ENCODE results near the gene RNF31.

Gene RNF31

DNA sequence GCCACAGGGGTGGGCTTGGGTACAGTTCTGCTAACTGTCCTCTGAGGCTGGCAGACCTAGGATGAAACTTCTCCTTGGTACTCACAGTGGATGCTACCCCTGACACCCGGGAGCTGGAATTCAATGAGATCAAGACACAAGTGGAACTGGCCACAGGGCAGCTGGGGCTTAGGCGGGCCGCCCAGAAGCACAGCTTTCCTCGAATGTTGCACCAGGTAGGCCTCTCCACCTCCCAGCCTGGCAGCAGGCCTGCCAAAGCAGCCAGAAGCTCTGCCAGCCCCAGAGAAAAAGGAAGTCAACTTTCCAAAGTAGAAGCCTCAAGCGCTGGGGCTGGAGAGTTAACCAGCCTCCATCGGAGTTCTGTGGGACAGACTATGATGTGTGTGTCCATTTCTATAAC is 30.1 kb upstream of the RNF31 start:
- no peak for DNase-seq

DNA sequence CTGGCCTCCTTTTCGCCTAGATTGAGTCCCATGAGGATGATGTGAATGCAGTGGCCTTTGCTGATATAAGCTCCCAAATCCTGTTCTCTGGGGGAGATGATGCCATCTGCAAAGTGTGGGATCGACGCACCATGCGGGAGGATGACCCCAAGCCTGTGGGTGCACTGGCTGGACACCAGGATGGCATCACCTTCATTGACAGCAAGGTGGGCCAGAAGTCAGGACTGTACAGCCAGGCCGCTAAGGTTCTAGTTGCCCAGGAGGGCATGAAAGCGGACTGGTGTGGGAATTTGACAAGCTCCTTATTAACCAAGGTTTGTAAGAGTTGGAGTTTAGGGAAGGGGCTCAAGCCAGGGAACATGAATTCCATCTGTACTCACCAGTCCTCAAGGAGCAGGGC is 27.6 kb upstream of the RNF31 start:
- no peak for DNase-seq

DNA sequence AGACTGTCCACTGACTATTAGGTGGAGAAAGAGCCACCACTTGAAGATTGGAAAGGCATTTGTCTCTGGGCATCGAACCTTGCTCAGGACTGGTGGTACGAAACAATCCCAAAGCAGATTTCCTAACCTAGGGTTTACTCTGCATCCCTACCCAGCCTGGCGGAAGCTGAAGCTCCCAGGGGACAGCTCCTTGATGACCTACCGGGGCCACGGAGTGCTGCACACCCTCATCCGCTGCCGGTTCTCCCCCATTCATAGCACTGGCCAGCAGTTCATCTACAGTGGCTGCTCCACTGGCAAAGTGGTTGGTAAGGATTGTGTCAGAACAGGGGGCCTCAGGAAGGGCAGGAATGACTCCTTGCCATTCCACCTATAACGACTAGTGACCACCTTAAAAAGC is 26.1 kb upstream of the RNF31 start:
- no peak for DNase-seq

GRCh38 chr14:24122416-24122815 is 24.9 kb upstream of the RNF31 start:
- DNase-seq: no peak

- DNase-seq: no peak
Measured at GRCh38 chr14:24122898-24123297, 24.4 kb upstream of the RNF31 start.

DNA sequence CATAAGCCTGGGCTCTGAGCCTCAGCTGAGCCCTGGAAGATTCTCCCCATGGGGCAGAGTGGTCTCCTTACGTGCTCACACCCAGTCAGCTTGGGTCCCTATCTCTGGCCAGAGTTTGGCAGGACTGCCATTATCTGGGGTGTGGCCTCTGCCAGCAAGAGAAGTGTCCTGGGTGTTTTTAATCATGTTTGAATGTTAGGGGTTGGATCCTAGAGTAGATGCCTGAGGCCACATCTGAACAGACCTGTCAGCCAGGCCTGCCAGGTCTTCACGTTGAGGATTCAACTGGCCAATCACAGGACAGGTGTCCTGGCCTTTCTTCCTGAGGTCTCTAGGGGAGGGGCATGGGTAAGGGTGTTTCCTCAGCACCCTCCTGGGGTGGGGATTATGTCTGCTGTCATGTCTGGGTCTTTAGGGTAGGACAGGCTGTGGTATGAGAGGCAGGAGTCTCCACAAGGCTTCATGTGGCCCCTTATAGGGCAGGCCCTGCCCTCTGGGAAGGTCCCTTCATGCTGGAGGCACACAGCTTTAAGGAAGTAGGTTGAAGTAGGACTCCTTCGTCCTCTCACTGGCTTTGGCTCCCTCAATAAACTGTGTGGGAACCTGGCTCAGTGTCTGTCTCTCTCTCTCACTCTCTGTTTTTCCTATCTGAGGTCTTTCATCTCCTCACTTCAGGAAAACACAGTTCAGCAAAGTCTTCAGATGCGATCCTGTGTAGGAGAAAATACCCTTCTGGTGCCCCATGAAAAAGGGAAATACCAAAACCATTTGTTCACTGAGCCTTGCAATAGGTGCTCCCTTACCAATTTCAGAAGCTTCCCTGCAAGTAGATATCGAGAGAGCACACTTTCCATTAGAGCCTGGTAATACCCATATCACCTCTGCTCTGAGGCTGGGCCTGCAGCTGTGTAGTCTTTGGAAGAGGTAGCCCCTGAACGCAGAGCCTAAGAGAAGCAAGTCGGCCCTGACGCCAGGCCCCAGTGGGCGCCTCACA is 23.6 kb upstream of the RNF31 start:
- no peak for DNase-seq

GRCh38 chr14:24126939-24127338 is 20.4 kb upstream of the RNF31 start:
- no peak for DNase-seq

GRCh38 chr14:24127673-24128072 is 19.6 kb upstream of the RNF31 start:
- no peak for DNase-seq

GRCh38 chr14:24129410-24129998 is 17.8 kb upstream of the RNF31 start:
- no peak for DNase-seq

- no peak for DNase-seq
Measured at GRCh38 chr14:24130380-24130716, 16.9 kb upstream of the RNF31 start, which contains the start of gene FITM1. FITM1 (plus strand) TSS chr14:24130659; CDS start chr14:24131564, 905 bp downstream.

- DNase-seq: no peak
Measured at GRCh38 chr14:24130717-24131548, 16.4 kb upstream of the RNF31 start.

DNA sequence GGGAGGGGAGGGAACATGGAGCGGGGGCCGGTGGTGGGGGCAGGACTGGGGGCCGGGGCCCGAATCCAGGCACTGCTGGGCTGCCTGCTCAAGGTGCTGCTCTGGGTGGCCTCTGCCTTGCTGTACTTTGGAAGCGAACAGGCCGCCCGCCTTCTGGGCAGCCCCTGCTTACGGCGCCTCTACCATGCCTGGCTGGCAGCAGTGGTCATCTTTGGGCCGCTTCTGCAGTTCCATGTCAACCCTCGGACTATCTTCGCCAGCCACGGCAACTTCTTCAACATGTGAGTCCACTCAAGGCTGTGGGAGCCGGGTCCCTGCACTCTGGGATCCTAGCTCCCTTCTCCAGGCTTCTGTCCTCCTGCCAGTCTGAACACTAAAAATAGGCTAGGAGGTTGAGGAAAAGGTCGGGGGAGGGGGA is 15.7 kb upstream of the RNF31 start:
- DNase-seq: no peak

- no peak for DNase-seq
Measured at GRCh38 chr14:24132061-24132685, 15.1 kb upstream of the RNF31 start.

DNA sequence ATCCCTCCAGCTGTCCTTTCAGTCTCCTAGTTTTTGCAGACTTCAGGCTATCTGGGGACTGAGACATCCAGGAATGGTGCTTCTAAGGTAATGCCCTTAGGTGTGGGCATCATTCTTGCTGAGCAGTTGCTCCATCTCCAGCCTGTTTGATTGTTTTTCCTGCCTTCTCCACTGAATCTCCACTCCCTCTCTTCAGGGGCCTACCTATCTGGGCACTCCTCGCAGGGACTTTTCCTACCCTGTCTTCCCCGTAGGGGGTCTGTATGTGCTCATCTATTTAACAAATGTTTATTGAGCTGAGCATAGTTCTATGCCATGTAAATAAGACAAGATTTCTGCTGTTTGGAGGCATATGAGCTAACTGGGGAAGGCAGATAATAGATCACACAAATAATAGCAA is 14.3 kb upstream of the RNF31 start:
- DNase-seq: no peak

GRCh38 chr14:24133735-24134134 is 13.6 kb upstream of the RNF31 start:
- no peak for DNase-seq

GRCh38 chr14:24135584-24135833 is 11.8 kb upstream of the RNF31 start:
- DNase-seq: no peak

DNA sequence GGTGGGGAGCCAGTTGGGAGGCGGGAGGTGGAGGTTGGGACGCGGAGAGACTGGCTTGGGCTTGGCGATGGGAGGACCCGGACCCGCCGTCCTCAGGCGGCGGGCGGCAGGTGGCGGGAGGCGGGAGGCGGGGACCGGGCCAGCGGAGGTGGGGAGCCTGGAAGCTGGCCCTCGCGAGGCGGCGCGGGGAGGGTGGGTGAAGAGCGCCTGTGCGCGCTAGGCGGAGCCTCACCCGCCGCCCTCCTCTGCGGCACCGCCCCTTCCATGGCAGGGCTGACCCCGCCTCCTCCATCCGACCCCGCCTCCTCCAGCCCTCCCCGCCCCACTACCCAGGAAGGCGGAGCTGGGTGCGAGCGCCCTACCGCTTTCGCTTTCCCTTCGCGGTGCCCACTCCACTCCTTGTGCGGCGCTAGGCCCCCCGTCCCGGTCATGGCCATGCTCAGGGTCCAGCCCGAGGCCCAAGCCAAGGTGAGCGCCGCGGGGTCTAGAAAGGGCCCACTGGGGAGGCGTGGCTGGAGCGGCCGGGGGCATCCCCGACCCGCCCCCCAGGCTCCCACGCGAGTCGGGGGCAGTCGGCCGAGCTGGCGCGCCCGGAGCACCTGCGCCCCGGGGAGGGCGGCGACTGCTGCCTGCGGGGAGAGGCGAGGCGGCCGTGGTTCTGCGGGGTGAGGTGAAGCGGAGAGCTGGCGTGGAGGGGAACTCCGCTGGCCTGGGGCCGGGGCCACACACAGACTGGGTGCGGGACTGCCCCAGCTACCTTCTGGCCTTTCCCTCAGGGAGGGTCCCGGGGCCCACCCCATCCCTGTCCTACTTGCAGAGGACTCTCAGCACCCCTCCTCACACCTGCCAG is 11.2 kb upstream of the RNF31 start, which contains the start of gene PSME1:
Gene PSME1 (plus strand): TSS at position 361 of the 850 bp plus-strand sequence. CDS start 69 bp downstream, at position 430.
- DNase-seq: peak; percentile 84

GRCh38 chr14:24136684-24137528 is 10.4 kb upstream of the RNF31 start:
- no peak for DNase-seq

- no peak for DNase-seq
Measured at GRCh38 chr14:24137529-24138395, 9.5 kb upstream of the RNF31 start.
